Lower leg skin (tissue), 4 donors: Measurements from ENCODE around the gene NHP2. TPM values are rescaled to one million over a fixed set of nuclear protein-coding genes. Genes with fewer than 3 reads are reported as not detected.

Experiments
- DNase-seq, 2 donors: peaks; one replicate each; pipeline ENCODE4 v3.0.0-alpha.2; 2019; ENCODE audit warnings: low spot score in 2 of 2
- H3K4me3 ChIP-seq: fragments of 200-600 bp; sonication (generic); 2 replicates; pipeline ENCODE4 v1.5.1; 2017; ENCODE audit warnings: mild to moderate bottlenecking, low read depth; ENCODE audit not compliant: poor library complexity, severe bottlenecking
- POLR2A ChIP-seq, 2 donors: fragments of 450-650 bp; IDR thresholded peaks; one replicate each; pipeline ENCODE4 v1.6.1; 2016 to 2017; ENCODE audit warnings: antibody characterized with exemption in 2 of 2, mild to moderate bottlenecking in 1 of 2, moderate library complexity in 1 of 2
- WGBS, 2 donors: methylation state at CpG; one replicate each; pipeline ENCODE4 v1.1.5; 2018; 5-methylcytosine and 5-hydroxymethylcytosine counted together
- intact Hi-C: fragments of 100-400 bp; cut with DNase I; formaldehyde crosslinking; loops from one replicate; pipeline ENCODE4 v1.15.0; 2023; ENCODE audit warnings: low total_unique reads
- total RNA-seq, 4 donors: library from RNA; depleted of rRNA; stranded (reverse); fragments of >200 nt; gene quantifications; one replicate each; pipeline ENCODE4 v1.1.0, GENCODE V29; 2016
- TF ChIP-seq, protein P1 (sequence below), 3 donors: fragments of 450-650 bp; IDR thresholded peaks; one replicate each; pipeline ENCODE4 v1.5.1; 2016; ENCODE audit warnings: antibody characterized with exemption in 3 of 3, mild to moderate bottlenecking in 3 of 3, moderate library complexity in 2 of 3

NHP2 gene
- total RNA-seq, 4 donors from 2014 or later = 169 to 210 (median 199) TPM

DNA sequence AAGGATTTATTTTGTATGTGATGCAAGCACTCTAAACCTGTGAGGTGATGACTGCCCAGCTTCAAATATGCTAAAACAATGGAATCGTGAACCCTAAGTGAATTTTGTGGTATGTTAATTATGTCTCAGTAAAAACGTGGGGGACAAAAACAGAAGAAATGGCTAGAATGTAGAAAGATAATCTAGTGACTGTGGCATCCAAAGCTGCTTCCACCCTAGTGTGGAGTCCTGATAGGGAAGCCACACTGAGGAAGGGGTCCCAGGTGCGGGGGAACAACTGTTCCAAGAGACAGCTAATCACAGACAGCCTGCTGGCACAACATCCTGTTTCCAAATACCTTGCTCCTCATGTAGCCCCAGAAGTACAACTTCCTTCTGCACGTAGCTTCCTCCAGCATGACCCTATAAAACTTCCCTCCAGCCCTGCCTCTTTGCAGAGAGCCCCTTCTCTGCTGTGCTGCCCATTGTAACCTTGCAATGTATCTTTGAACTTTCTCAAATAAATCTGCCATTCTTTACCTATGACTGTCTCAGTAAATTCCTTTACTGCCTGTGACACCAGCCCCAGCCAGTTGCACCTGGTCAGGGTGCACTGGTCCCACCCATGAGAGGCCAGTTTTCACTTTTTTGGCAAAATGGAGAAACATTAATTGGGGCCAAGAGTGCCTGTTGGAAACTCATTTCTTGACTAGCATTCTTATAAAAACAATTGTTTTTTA, 28.6 kb upstream of the NHP2 start:
- intact Hi-C loops = no loop called here
- TF ChIP-seq POLR2A (IDR thresholded peaks at IDR 0.05) = no peak
- TF ChIP-seq, protein P1, sequence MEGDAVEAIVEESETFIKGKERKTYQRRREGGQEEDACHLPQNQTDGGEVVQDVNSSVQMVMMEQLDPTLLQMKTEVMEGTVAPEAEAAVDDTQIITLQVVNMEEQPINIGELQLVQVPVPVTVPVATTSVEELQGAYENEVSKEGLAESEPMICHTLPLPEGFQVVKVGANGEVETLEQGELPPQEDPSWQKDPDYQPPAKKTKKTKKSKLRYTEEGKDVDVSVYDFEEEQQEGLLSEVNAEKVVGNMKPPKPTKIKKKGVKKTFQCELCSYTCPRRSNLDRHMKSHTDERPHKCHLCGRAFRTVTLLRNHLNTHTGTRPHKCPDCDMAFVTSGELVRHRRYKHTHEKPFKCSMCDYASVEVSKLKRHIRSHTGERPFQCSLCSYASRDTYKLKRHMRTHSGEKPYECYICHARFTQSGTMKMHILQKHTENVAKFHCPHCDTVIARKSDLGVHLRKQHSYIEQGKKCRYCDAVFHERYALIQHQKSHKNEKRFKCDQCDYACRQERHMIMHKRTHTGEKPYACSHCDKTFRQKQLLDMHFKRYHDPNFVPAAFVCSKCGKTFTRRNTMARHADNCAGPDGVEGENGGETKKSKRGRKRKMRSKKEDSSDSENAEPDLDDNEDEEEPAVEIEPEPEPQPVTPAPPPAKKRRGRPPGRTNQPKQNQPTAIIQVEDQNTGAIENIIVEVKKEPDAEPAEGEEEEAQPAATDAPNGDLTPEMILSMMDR (IDR thresholded peaks at IDR 0.05) = no peak
- no peak for DNase-seq
- 37 to 47% methylated on average over 4 of the region's 4 CpGs for WGBS, 2 donors
- H3K4me3 ChIP-seq = no peak overlapping the region

DNA sequence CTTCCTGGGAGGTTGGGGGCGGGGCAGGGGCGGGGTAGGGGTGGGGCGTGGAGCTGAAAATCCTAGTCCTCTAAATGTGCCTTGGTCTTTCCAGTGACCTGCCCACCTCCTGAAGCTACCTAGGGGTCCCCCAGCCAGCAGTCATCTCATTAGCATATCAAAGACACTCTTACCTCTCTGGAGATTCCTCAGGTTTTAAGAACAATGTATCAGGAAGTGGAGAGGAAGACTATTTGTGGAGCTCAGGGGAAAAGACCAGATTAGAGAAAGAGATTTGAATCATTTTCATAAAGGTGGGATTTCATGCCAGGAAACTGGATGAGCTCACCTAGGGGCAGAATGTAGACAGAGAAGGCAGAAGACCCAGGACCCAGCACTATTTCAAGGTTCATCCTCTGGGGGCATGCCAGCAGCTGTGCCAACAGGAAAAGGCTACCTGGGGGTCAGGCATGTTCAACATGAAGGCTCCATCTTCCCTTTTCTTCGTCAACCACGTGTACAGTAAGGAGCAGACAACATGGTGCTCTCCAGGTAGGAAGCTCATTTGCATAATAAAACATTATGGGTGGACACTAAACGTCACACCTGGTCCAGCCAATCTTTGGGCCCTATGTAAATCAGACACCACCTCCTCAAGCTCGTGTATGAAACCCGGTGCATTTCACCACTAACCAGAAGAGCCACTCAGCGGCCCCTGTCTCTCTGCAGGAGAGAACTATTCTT, 26.6 kb upstream of the NHP2 start:
- H3K4me3 ChIP-seq = no peak overlapping the region
- intact Hi-C loops = no loop called here
- no peak for DNase-seq
- 45 to 49% methylated on average over 9 of the region's 9 CpGs for WGBS, 2 donors
- TF ChIP-seq POLR2A (IDR thresholded peaks at IDR 0.05) = no peak
- TF ChIP-seq, protein P1 (IDR thresholded peaks at IDR 0.05) = no peak

DNA sequence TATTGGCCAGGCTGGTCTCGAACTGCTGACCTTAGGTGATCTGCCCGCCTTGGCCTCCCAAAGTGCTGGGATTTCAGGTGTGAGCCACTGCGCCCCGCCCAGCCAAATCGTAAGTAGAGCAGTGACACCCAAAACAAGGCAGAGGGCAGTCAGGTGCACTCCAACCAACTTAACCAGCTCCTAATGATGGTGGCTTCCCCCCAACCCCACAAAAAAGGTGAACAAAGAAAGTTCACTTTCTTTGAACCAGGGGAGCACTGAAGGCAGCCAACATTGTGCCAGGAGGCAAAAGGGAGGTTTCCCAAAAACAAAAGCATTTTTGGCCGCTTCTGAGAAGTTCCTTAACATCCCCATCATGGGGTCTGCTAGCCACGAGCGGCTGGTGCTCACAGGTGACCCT, 23.9 kb upstream of the NHP2 start:
- no peak overlapping the region for H3K4me3 ChIP-seq
- TF ChIP-seq, protein P1 (IDR thresholded peaks at IDR 0.05) = no peak
- TF ChIP-seq POLR2A (IDR thresholded peaks at IDR 0.05) = no peak
- WGBS, 2 donors = 78 to 87% methylated on average over 8 of the region's 8 CpGs
- intact Hi-C loops = no loop called here
- no peak for DNase-seq

DNA sequence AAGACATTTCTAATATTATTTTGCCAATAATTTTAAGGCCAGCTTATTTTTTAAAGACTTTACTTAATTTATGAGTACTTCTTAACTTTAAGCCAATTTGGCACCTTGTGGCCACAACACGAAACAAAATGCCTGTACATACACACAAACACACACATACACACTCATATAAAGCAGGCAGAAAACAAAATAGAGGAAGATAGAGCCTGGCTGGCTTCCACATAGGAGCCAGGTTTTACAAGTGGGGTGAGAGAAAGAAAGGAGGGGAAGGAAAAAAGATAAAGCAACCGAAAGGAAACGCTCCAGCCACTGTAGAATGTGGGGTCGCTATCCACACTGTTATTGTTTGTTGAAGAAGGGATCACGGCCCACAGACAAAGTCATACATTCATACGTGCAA, 23.1 kb upstream of the NHP2 start:
- WGBS, 2 donors = 73 to 79% methylated on average over 6 of the region's 6 CpGs
- no peak overlapping the region for H3K4me3 ChIP-seq
- intact Hi-C loops = no loop called here
- TF ChIP-seq POLR2A (IDR thresholded peaks at IDR 0.05) = no peak
- TF ChIP-seq, protein P1 (IDR thresholded peaks at IDR 0.05) = no peak
- DNase-seq = no peak

DNA sequence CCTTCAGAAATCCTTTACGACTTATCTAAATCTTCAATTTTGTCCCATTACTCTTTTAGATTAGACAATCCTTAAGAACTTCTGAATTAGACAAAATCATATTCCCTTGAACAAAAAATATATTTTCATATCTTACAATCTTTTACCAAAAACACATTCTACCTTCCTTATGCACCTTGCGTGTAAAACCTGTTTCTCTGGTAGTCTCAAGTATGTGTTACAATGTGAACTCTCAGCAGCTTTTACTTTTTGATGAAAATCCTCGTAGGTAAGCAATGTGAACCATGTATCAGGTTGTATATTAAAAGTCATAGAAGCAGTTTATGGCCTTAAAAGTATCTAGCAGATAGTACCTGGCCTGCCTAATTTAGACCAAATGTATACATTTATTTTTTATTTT, 20.8 kb upstream of the NHP2 start:
- 89 to 90% methylated on average over 3 of the region's 3 CpGs for WGBS, 2 donors
- intact Hi-C loops = no loop called here
- no peak for TF ChIP-seq POLR2A (IDR thresholded peaks at IDR 0.05)
- DNase-seq = no peak
- H3K4me3 ChIP-seq = no peak overlapping the region

DNA sequence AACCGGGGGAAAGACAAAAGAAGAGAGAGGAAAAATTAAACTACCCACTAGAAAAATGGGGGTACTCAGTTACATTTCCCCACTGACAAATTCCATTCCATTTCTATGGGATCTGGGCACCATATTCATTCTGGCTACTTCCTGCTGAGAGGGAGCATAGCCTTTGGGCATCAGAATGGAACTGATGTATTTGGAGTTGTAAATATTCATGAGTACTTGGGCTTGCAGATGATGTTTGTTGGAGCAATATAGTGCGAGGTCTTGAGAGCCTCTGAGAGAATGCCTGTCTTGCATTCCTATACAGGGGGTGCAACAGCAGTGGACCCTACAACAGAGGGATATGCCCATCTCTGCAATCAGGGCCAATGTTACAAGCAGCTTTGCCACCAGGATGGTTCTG, 16.8 kb upstream of the NHP2 start:
- DNase-seq = no peak
- WGBS, 2 donors = 78 to 85% methylated on average over 2 of the region's 2 CpGs
- TF ChIP-seq POLR2A (IDR thresholded peaks at IDR 0.05) = no peak
- TF ChIP-seq, protein P1 (IDR thresholded peaks at IDR 0.05) = no peak
- no peak overlapping the region for H3K4me3 ChIP-seq
- intact Hi-C loops = no loop called here
